Mucosa of descending colon (tissue), 3 donors: ENCODE data around the gene GNAS-AS1. TPM values are rescaled to one million over a fixed set of nuclear protein-coding genes. Genes with fewer than 3 reads are reported as not detected.

Experiments
- ATAC-seq: fragments of 200-7000 bp; cut with Tn5 transposase; one replicate; pipeline ENCODE4 v1.9.1; 2020; ENCODE audit warnings: mild to moderate bottlenecking, moderate library complexity
- DNase-seq, 3 donors: peaks; one replicate each; pipeline ENCODE4 v3.0.0-alpha.2; 2020
- H3K36me3 ChIP-seq: fragments of 200-600 bp; one replicate; pipeline ENCODE4 v1.8.0; 2021; ENCODE audit warnings: low read depth, mild to moderate bottlenecking
- H3K4me1 ChIP-seq: fragments of 200-600 bp; one replicate; pipeline ENCODE4 v1.8.0; 2021; ENCODE audit warnings: low read depth, mild to moderate bottlenecking
- H3K4me3 ChIP-seq: fragments of 200-600 bp; one replicate; pipeline ENCODE4 v1.8.0; 2021; ENCODE audit warnings: mild to moderate bottlenecking
- H3K9me3 ChIP-seq: fragments of 200-600 bp; one replicate; pipeline ENCODE4 v1.8.0; 2021; ENCODE audit warnings: mild to moderate bottlenecking
- CTCF ChIP-seq: fragments of 200-600 bp; IDR thresholded peaks from one replicate; pipeline ENCODE4 v1.8.0; 2022; ENCODE audit warnings: antibody characterized with exemption, mild to moderate bottlenecking
- intact Hi-C, 2 donors: fragments of 100-400 bp; cut with DNase I in 1 of 2; cut with micrococcal nuclease in 1 of 2; formaldehyde crosslinking; loops; one replicate each; pipeline versions ENCODE4 v1.11.0 to v1.11.1; 2022; cut with DNase I, micrococcal nuclease
- total RNA-seq, 3 donors: library from RNA; stranded (reverse); fragmentation: NEBNext Ultra II Directional in 2 of 3; extraction: Animal tissue kit (Norgen Biotek cat#: 25700) in 2 of 3; gene quantifications; one replicate each; pipeline versions ENCODE4 v1.2.1 to v1.2.4, GENCODE V29; 2021 to 2023
- donor health status: DM: no; HTN: no; CAD: no; lungs with moderate emphysema.
- donor health status: DM: no; HTN: no; CAD: no.
- donor health status: DM: no; HTN: yes; CAD: no.

The GNAS-AS1 gene
- total RNA-seq, 3 donors from 2014 or later: 0.54 to 1.4 (median 1.0) TPM

GRCh38 chr20:58889334-58889760, 38.6 kb upstream of the GNAS-AS1 start:
- Histone ChIP-seq H3K4me3 (peak overlapping the region; percentile 11), H3K4me1 (peaks cover 13% of the 10 kb centered on the region), H3K9me3 (no peaks in the 10 kb centered on the region), H3K36me3 (no peaks in the 10 kb centered on the region)
- intact Hi-C loops: no loop called here
- TF ChIP-seq CTCF: no peak
- no peak for DNase-seq
- no peak for ATAC-seq

GRCh38 chr20:58888521-58889333, 38.0 kb upstream of the GNAS-AS1 start:
- intact Hi-C loops: no loop called here
- TF ChIP-seq CTCF: no peak
- DNase-seq (peak; percentile 83 to 92 (median 88)), ATAC-seq (peak; percentile 69)
- H3K36me3 ChIP-seq: no peaks in the 10 kb centered on the region
- peak overlapping the region; percentile 26 for H3K4me3 ChIP-seq
- no peaks in the 10 kb centered on the region for H3K9me3 ChIP-seq
- peaks cover 7% of the 10 kb centered on the region for H3K4me1 ChIP-seq

- intact Hi-C loops: no loop called here
- TF ChIP-seq CTCF: no peak
- peak in 2 of 3 donors; percentile 18 to 29 for DNase-seq
Observed at GRCh38 chr20:58888103-58888502, 37.4 kb upstream of the GNAS-AS1 start.

GRCh38 chr20:58886546-58886945, 35.8 kb upstream of the GNAS-AS1 start:
- H3K9me3 ChIP-seq: no peaks in the 10 kb centered on the region
- DNase-seq (no peak), ATAC-seq (no peak)
- no peaks in the 10 kb centered on the region for H3K36me3 ChIP-seq
- no peak overlapping the region for H3K4me3 ChIP-seq
- intact Hi-C loops: no loop called here
- peaks cover 3% of the 10 kb centered on the region for H3K4me1 ChIP-seq
- TF ChIP-seq CTCF: no peak

More at GRCh38 chr20:58888103-58888502, 37.4 kb upstream of the GNAS-AS1 start:
- H3K4me1 ChIP-seq: peaks cover 3% of the 10 kb centered on the region
- H3K9me3 ChIP-seq: no peaks in the 10 kb centered on the region
- H3K36me3 ChIP-seq: no peaks in the 10 kb centered on the region
- ATAC-seq: no peak
- peak overlapping the region; percentile 26 for H3K4me3 ChIP-seq

- DNase-seq (no peak), ATAC-seq (no peak)
- intact Hi-C loops: no loop called here
Observed at GRCh38 chr20:58884966-58885365, 34.3 kb upstream of the GNAS-AS1 start.

More at GRCh38 chr20:58884966-58885365, 34.3 kb upstream of the GNAS-AS1 start:
- no peaks in the 10 kb centered on the region for H3K36me3 ChIP-seq
- TF ChIP-seq CTCF: no peak
- H3K9me3 ChIP-seq: no peaks in the 10 kb centered on the region
- H3K4me1 ChIP-seq: peaks cover 3% of the 10 kb centered on the region
- H3K4me3 ChIP-seq: no peak overlapping the region
